T-helper 17 cell (primary cell): ENCODE results near the gene PRDX5. TPM values are rescaled to one million over a fixed set of nuclear protein-coding genes. Genes with fewer than 3 reads are reported as not detected.

Experiments used
- ATAC-seq: fragments of 150-1000 bp; cut with Tn5 transposase; 2 replicates; pipeline ENCODE4 v1.10.0; 2021; ENCODE audit warnings: mild to moderate bottlenecking, moderate library complexity
- DNase-seq, 3 donors: peaks; one replicate each; pipeline versions ENCODE4 v3.0.0 to v3.0.0-alpha.2; 2020 to 2021
- H3K9me3 ChIP-seq: one replicate; pipeline ENCODE4 v1.7.0; 2013; ENCODE audit warnings: low read length, mild to moderate bottlenecking; ENCODE audit not compliant: control insufficient read depth, poor library complexity, severe bottlenecking
- H3K27ac Mint-ChIP-seq: one replicate; pipeline ENCODE4 v1.8.0; 2022; ENCODE audit warnings: mild to moderate bottlenecking, moderate library complexity, mixed read lengths
- H3K27me3 Mint-ChIP-seq: one replicate; pipeline ENCODE4 v1.8.0; 2022; ENCODE audit warnings: mixed read lengths
- H3K36me3 Mint-ChIP-seq: one replicate; pipeline ENCODE4 v1.8.0; 2022; ENCODE audit warnings: low read depth, mixed read lengths
- H3K4me1 Mint-ChIP-seq: one replicate; pipeline ENCODE4 v1.8.0; 2022; ENCODE audit warnings: mild to moderate bottlenecking, mixed read lengths
- H3K4me3 Mint-ChIP-seq: one replicate; pipeline ENCODE4 v1.8.0; 2022; ENCODE audit warnings: mild to moderate bottlenecking, moderate library complexity, mixed read lengths
- total RNA-seq, 4 donors: library from RNA in 2 of 4; stranded (reverse) in 2 of 4; gene quantifications; one replicate each; pipeline ENCODE4 v1.2.3 and lab custom pipeline; 2022 to 2026

PRDX5 gene
- 10 to 100 TPM; 46.4 to 49.7 TPM for total RNA-seq
- 31.2 to 53.8 reads per million in 2 donors for total RNA-seq (lab: John Stamatoyannopoulos, UW)

DNA sequence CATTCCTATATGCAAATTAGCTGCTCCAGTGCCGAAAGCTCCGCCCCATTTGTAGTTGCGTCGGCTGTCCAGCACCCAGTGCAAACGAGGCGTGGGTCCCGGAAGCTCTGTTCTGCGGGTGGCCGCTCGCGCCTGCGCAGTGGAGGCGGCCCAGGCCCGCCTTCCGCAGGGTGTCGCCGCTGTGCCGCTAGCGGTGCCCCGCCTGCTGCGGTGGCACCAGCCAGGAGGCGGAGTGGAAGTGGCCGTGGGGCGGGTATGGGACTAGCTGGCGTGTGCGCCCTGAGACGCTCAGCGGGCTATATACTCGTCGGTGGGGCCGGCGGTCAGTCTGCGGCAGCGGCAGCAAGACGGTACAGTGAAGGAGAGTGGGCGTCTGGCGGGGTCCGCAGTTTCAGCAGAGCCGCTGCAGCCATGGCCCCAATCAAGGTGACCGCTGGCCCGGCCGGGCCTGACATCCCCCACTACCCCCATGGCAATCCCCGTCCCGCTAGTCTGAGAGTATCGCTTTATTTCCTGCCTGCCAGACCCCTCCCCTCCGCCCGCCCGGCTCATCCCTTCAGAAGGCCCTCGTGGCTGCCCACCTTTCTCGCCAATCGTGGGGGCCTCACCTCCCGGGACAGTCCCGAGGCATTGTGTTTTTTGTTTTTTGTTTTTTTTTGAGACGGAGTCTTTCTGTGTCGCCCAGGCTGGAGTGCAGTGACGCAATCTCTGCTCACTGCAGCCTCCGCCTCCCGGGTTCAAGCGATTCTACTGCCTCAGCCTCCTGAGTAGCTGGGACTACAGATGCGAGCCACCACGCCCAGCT lies at the start of gene PRDX5:
PRDX5 (plus strand) TSS at position 161 of the 805 bp plus-strand sequence; CDS start at position 256, 95 bp downstream.
- H3K27me3 Mint-ChIP-seq = no peaks in the 10 kb centered on the region
- DNase-seq (peak; percentile 92 to 95 (median 94)), ATAC-seq (peak; percentile 79)
- H3K27ac Mint-ChIP-seq = peak within 1 kb of the TSS; percentile 98
- H3K36me3 Mint-ChIP-seq = peaks cover 6% of the 10 kb centered on the region
- H3K9me3 ChIP-seq = no peaks in the 10 kb centered on the region
- H3K4me1 Mint-ChIP-seq = peaks cover 30% of the 10 kb centered on the region
- H3K4me3 Mint-ChIP-seq = peak within 1 kb of the TSS; percentile 96

DNA sequence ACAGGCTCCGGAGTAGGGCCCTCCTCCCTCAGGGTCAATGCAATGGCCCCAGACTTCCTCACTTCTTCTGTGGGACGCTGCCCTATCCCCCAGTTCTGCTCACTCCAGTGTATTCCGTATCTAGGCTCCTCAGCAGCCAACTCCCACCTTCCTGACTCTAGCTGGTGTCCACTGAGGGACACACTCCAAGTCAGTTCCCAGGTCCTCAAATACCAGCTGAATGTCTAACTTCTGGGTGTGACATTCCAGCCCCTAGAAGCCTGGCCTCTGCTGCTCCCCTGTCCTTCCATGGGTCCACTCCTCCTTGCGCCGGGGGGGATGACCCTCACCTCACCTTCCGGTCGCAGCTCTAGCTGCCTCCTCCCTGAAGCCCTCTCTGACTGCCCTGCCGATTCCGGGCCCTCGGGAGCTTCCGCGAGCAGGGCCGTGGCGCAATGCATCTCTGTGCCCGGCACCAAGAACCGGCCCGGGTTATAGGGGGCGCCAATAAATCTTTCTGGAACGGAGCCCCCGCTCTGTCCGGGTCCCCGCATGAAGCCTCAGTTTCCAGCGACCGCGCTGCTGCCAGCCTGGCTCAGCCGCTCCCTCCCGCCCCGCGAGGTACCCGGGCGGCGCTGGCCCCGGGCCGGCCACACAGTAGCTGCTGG lies 48.9 kb upstream of the PRDX5 start:
- Mint-ChIP-seq H3K36me3 (peaks cover 4% of the 10 kb centered on the region), H3K4me3 (peak overlapping the region; percentile 96), H3K4me1 (peaks cover 19% of the 10 kb centered on the region), H3K27ac (peak overlapping the region; percentile 99), H3K27me3 (no peaks in the 10 kb centered on the region)
- DNase-seq = peak in 1 of 3 donors; percentile 28
- no peaks in the 10 kb centered on the region for H3K9me3 ChIP-seq
- ATAC-seq = no peak

- H3K9me3 ChIP-seq = no peaks in the 10 kb centered on the region
- H3K4me1 Mint-ChIP-seq = peaks cover 19% of the 10 kb centered on the region
- H3K27me3 Mint-ChIP-seq = no peaks in the 10 kb centered on the region
- DNase-seq = peak; percentile 94 to 97 (median 94)
- peaks cover 4% of the 10 kb centered on the region for H3K36me3 Mint-ChIP-seq
- H3K27ac Mint-ChIP-seq = peak overlapping the region; percentile 99
- peak overlapping the region; percentile 96 for H3K4me3 Mint-ChIP-seq
- ATAC-seq = peak; percentile 77
Observed at GRCh38 chr11:64269540-64270220, 48.2 kb upstream of the PRDX5 start.

DNA sequence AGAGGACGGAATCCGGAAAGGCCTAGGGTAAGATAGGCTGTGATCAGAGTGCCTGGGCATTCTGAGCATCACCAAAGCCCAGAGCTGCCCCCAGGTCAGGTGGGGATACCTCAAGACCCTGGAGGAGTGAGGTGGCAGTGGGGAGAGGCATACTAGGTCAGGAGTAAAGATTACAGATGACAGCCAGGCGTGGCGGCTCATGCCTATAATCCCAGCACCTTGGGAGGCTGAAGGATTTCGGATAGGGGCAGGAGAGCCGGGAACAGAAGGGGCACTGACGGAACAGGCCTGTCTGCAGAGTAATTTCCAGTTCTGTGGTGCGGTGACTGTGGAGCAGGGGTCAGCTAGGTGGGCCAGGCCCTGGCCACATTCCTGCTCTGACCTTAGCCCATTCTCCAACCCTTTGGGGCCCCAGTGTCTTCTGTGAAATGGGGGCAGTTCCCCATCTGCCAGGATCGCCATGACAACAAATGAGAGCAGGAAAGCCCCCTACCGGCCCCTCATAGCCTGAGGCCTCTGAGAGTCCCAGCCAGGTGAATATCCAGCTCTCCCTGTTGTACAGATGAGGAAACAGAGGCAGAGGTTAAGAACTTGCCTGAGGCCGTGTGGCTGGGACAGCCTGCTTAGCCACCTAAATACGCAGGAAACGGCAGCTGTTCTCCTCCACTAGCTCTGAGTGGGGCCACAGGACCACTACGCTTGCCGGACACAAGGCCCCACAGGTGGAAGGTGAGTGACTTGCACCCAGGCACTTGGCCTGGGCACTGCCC lies 42.7 kb upstream of the PRDX5 start:
- Mint-ChIP-seq H3K4me1 (peaks cover 4% of the 10 kb centered on the region), H3K27ac (no peak overlapping the region), H3K36me3 (peaks cover 6% of the 10 kb centered on the region), H3K4me3 (no peak overlapping the region), H3K27me3 (no peaks in the 10 kb centered on the region)
- H3K9me3 ChIP-seq = no peaks in the 10 kb centered on the region
- no peak for ATAC-seq
- DNase-seq = no peak

- no peak for ATAC-seq
- Mint-ChIP-seq H3K4me3 (no peak overlapping the region), H3K27ac (no peak overlapping the region), H3K4me1 (no peaks in the 10 kb centered on the region), H3K36me3 (peaks cover 4% of the 10 kb centered on the region), H3K27me3 (no peaks in the 10 kb centered on the region)
- no peak for DNase-seq
- H3K9me3 ChIP-seq = no peaks in the 10 kb centered on the region
Observed at GRCh38 chr11:64275841-64276240, 42.1 kb upstream of the PRDX5 start.

- no peak for ATAC-seq
- no peaks in the 10 kb centered on the region for H3K9me3 ChIP-seq
- Mint-ChIP-seq H3K4me3 (no peak overlapping the region), H3K36me3 (peaks cover 4% of the 10 kb centered on the region), H3K27me3 (no peaks in the 10 kb centered on the region), H3K27ac (no peak overlapping the region), H3K4me1 (peaks cover 2% of the 10 kb centered on the region)
- no peak for DNase-seq
Observed at GRCh38 chr11:64276653-64277431, 41.1 kb upstream of the PRDX5 start.

DNA sequence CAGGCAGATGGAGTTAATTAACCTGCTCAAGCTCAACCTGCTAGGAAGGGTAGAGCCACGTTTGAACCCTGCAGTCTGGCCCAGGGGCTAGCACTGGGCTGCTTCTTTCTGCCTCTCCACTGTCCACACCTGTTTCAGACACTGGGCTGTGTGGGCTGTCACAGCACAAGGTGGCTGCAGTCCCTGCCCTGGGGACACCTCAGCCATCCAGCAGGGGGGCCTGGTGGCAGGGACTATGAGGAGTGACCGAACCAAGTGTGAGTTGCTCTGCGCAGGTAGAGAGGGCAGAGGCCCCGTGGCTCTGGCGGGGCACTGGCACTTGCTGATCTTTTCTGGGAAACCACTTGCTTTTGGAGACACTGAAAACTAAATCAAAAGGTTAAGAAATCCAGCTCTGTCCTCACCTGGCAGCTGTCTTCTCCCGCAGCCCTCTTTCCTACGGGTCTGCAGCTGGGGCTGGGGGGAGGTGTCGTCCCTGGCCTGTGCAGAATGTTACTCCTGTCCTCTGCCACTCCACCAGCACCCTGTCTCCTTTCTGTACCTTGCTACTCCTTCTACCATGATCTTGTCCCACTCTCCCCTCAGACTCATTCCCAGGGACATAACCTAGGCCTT lies 39.2 kb upstream of the PRDX5 start:
- Mint-ChIP-seq H3K4me3 (peak overlapping the region; percentile 28), H3K4me1 (peaks cover 7% of the 10 kb centered on the region), H3K27me3 (no peaks in the 10 kb centered on the region), H3K27ac (peak overlapping the region; percentile 86), H3K36me3 (peaks cover 4% of the 10 kb centered on the region)
- H3K9me3 ChIP-seq = no peaks in the 10 kb centered on the region
- DNase-seq (no peak), ATAC-seq (no peak)

- no peak for DNase-seq
- H3K4me1 Mint-ChIP-seq = peaks cover 20% of the 10 kb centered on the region
- H3K9me3 ChIP-seq = no peaks in the 10 kb centered on the region
- H3K4me3 Mint-ChIP-seq = peak overlapping the region; percentile 15
- no peaks in the 10 kb centered on the region for H3K27me3 Mint-ChIP-seq
- ATAC-seq = no peak
- H3K36me3 Mint-ChIP-seq = peaks cover 4% of the 10 kb centered on the region
- peak overlapping the region; percentile 94 for H3K27ac Mint-ChIP-seq
Observed at GRCh38 chr11:64281957-64282770, 35.8 kb upstream of the PRDX5 start.

DNA sequence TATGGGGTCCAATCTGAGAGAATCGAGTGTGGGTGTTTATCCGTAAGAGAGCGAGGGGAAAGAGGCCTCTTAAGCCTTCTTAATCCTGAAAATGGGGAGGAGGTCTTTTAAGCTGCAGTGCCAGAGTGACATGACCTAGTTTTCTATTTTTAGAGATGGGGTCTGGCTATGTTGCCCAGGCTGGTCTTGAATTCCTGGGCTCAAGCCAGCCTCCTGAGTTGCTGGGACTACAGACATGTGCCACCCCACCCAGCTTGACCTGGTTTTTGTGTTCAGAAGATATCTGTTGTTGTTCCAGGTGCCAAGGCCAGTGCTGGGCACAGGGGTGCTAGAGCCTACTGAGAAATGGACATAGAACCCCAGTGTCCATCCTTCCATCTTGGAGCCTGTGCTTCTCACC lies 34.8 kb upstream of the PRDX5 start:
- peaks cover 4% of the 10 kb centered on the region for H3K36me3 Mint-ChIP-seq
- no peak for DNase-seq
- peaks cover 20% of the 10 kb centered on the region for H3K4me1 Mint-ChIP-seq
- H3K9me3 ChIP-seq = no peaks in the 10 kb centered on the region
- H3K27me3 Mint-ChIP-seq = no peaks in the 10 kb centered on the region
- peak overlapping the region; percentile 21 for H3K4me3 Mint-ChIP-seq
- H3K27ac Mint-ChIP-seq = peak overlapping the region; percentile 94
- no peak for ATAC-seq

- H3K9me3 ChIP-seq = no peaks in the 10 kb centered on the region
- no peaks in the 10 kb centered on the region for H3K27me3 Mint-ChIP-seq
- peak within 1 kb of the TSS; percentile 89 for H3K4me3 Mint-ChIP-seq
- peak; percentile 84 to 92 (median 92) for DNase-seq
- peak within 1 kb of the TSS; percentile 94 for H3K27ac Mint-ChIP-seq
- ATAC-seq = peak; percentile 81
- no peaks in the 10 kb centered on the region for H3K36me3 Mint-ChIP-seq
- H3K4me1 Mint-ChIP-seq = peaks cover 20% of the 10 kb centered on the region
Observed at GRCh38 chr11:64284048-64284961, 33.6 kb upstream of the PRDX5 start, which contains the start of gene BAD. Gene BAD, minus strand, starts transcription at chr11:64284665. Its CDS starts 297 bp downstream, at chr11:64284368.
